Left lobe of liver (tissue), 1 donor: ENCODE data around the gene ARID3A. TPM values are rescaled to one million over a fixed set of nuclear protein-coding genes. Genes with fewer than 3 reads are reported as not detected.

Experiments
- total RNA-seq: library from RNA; stranded (reverse); gene quantifications from one replicate; pipeline ENCODE4 v1.2.1, GENCODE V29; 2021
- donor health status: DM: no; HTN: yes; CAD: no.

ARID3A gene
- total RNA-seq, 1 donor from 2014 or later = 3.6 TPM

Other genes starting within 250 kb of the ARID3A start
- gene FSTL3, start 249.6 kb upstream of the ARID3A start, total RNA-seq = 4.3 TPM
- not detected for gene PRSS57, start 230.6 kb upstream of the ARID3A start, total RNA-seq
- gene PALM, start 217.1 kb upstream of the ARID3A start, total RNA-seq = 6.6 TPM
- 0.18 TPM for gene MISP, start 174.9 kb upstream of the ARID3A start, total RNA-seq
- 115 TPM for gene PTBP1, start 128.6 kb upstream of the ARID3A start, total RNA-seq
- gene PLPPR3, start 104.1 kb upstream of the ARID3A start, total RNA-seq = not detected
- gene AZU1, start 98.2 kb upstream of the ARID3A start, total RNA-seq = 0.60 TPM
- gene PRTN3, start 85.0 kb upstream of the ARID3A start, total RNA-seq = 0.23 TPM
- gene ELANE, start 73.7 kb upstream of the ARID3A start, total RNA-seq = 0.58 TPM
- 6.1 TPM for gene CFD, start 66.4 kb upstream of the ARID3A start, total RNA-seq
- gene MED16, start 32.8 kb upstream of the ARID3A start, total RNA-seq = 36.3 TPM
- not detected for gene RNU6-9, start 32.6 kb upstream of the ARID3A start, total RNA-seq
- 20.9 TPM for gene R3HDM4, start 12.8 kb upstream of the ARID3A start, total RNA-seq
- not detected for gene KISS1R, start 8.7 kb upstream of the ARID3A start, total RNA-seq
- 34.7 TPM for gene WDR18, start 58.3 kb downstream of the ARID3A start, total RNA-seq
- gene GRIN3B, start 74.4 kb downstream of the ARID3A start, total RNA-seq = not detected
- gene TMEM259, start 95.1 kb downstream of the ARID3A start, total RNA-seq = 117 TPM
- not detected for gene RNU6-2, start 95.5 kb downstream of the ARID3A start, total RNA-seq
- 23.2 TPM for gene CNN2, start 100.6 kb downstream of the ARID3A start, total RNA-seq
- 10.4 TPM for gene ABCA7, start 114.1 kb downstream of the ARID3A start, total RNA-seq
- gene ARHGAP45, start 141.1 kb downstream of the ARID3A start, total RNA-seq = 5.1 TPM
- gene POLR2E, start 169.3 kb downstream of the ARID3A start, total RNA-seq = 143 TPM
- 247 TPM for gene GPX4, start 178.0 kb downstream of the ARID3A start, total RNA-seq
- gene SBNO2, start 248.2 kb downstream of the ARID3A start, total RNA-seq = 22.6 TPM